HCEC 1CT (cell line): Measurements from ENCODE around the gene IGFBP4.
A peak's percentile ranks its signal among the peaks of the same experiment; 100 is the strongest.

Source experiments
- DNase-seq: peaks from one replicate; pipeline ENCODE4 v3.0.0-alpha.2; 2017

Gene IGFBP4

GRCh38 chr17:40432864-40433528 is 10.3 kb upstream of the IGFBP4 start:
- no peak for DNase-seq

GRCh38 chr17:40433551-40434415 is 9.5 kb upstream of the IGFBP4 start:
- DNase-seq = peak; percentile 37

- no peak for DNase-seq
These were observed 6.6 kb upstream of the IGFBP4 start for GRCh38 chr17:40436636-40437035.

GRCh38 chr17:40437095-40437732 is 6.0 kb upstream of the IGFBP4 start:
- DNase-seq = no peak

- DNase-seq = no peak
These were observed 3.1 kb upstream of the IGFBP4 start for GRCh38 chr17:40440166-40440565.

- peak; percentile 43 for DNase-seq
These were observed 656 bp upstream of the IGFBP4 start for GRCh38 chr17:40442392-40443195.

GRCh38 chr17:40443988-40444899 is 994 bp downstream of the IGFBP4 start:
- no peak for DNase-seq

- DNase-seq = no peak
These were observed 2.7 kb downstream of the IGFBP4 start for GRCh38 chr17:40445751-40446468.

- DNase-seq = no peak
These were observed 3.9 kb downstream of the IGFBP4 start for GRCh38 chr17:40447148-40447644.

- DNase-seq = no peak
These were observed 4.6 kb downstream of the IGFBP4 start for GRCh38 chr17:40447806-40448205.

- DNase-seq = no peak
These were observed 5.0 kb downstream of the IGFBP4 start for GRCh38 chr17:40448213-40448638.

GRCh38 chr17:40448639-40449261 is 5.5 kb downstream of the IGFBP4 start:
- DNase-seq = no peak

- no peak for DNase-seq
These were observed 6.9 kb downstream of the IGFBP4 start for GRCh38 chr17:40450175-40450574.

GRCh38 chr17:40451420-40451819 is 8.2 kb downstream of the IGFBP4 start:
- peak; percentile 71 for DNase-seq

GRCh38 chr17:40452216-40452787 is 9.1 kb downstream of the IGFBP4 start:
- peak; percentile 84 for DNase-seq

- DNase-seq = peak; percentile 59
These were observed 9.7 kb downstream of the IGFBP4 start for GRCh38 chr17:40452921-40453378.

- no peak for DNase-seq
These were observed 10.8 kb downstream of the IGFBP4 start for GRCh38 chr17:40453881-40454612.

GRCh38 chr17:40454613-40454995 is 11.4 kb downstream of the IGFBP4 start:
- no peak for DNase-seq

- DNase-seq = no peak
These were observed 13.2 kb downstream of the IGFBP4 start for GRCh38 chr17:40456396-40456951.
